ENCODE results near the gene SPATA13. TPM values are rescaled to one million over a fixed set of nuclear protein-coding genes. Genes with fewer than 3 reads are reported as not detected.

The SPATA13 gene
- total and polyA plus RNA-seq, 3 experiments from 2014 or later = 60.7 to 97.8 (median 65.1) TPM

GRCh38 chr13:24290280-24290932 is 129.9 kb downstream of the SPATA13 start:
- no peak overlapping the region for H3K27ac ChIP-seq (ENCODE audit: low read depth, low read length)
- ChIA-PET CTCF (interaction anchor here (0.7 to 1.0 kb wide), 2 partner anchors 13 to 33 kb away, joined by 3 read pairs; no protein-coding TSS in a partner anchor), POLR2A (interaction anchor here (1.2 kb wide), 1 partner anchor 29 kb away, joined by 3 read pairs; no protein-coding TSS in a partner anchor)
- H3K27me3 Mint-ChIP-seq = no peaks in the 10 kb centered on the region
- H3K9me3 ChIP-seq (ENCODE audit: low read length) = no peaks in the 10 kb centered on the region
- H3K4me1 Mint-ChIP-seq = no peaks in the 10 kb centered on the region
- peak overlapping the region in 3 of 8 donors; percentile 31 to 52 (median 39) for H3K27ac Mint-ChIP-seq
- no peak for DNase-seq
- H3K4me1 ChIP-seq (ENCODE audit: insufficient read depth, low read length) = no peaks in the 10 kb centered on the region
- H3K27me3 ChIP-seq (ENCODE audit: insufficient read depth, low read length, poor library complexity, severe bottlenecking) = no peaks in the 10 kb centered on the region
- peaks cover 86% of the 10 kb centered on the region for H3K36me3 ChIP-seq (ENCODE audit: insufficient read depth, low read length)
- peaks cover 17 to 94% (median 25%) of the 10 kb centered on the region in 3 donors for H3K36me3 Mint-ChIP-seq
- H3K9me3 Mint-ChIP-seq = no peaks in the 10 kb centered on the region
- no peak overlapping the region for H3K4me3 ChIP-seq (ENCODE audit: low read length)
- no peak overlapping the region for H3K4me3 Mint-ChIP-seq

DNA sequence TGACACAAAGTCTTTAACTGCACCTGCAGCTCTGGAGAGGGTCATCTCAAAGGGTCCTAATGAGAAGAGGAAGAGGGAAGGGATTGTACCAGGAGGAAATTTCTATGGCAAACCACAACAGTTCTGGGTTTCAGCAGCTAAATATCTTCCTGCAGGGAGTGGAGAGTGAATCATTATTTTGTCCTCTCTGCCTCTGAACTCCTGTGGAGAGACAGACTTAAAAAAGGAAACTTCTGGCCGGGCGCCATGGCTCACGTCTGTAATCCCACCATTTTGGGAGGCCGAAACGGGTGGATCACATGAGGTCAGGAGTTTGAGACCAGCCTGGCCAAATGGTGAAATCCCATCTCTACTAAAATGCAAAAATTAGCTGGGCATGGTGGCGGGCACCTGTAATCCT is 132.0 kb downstream of the SPATA13 start:
- Histone ChIP-seq H3K36me3 (ENCODE audit: insufficient read depth, low read length) (peaks cover 90% of the 10 kb centered on the region), H3K9me3 (ENCODE audit: low read length) (no peaks in the 10 kb centered on the region), H3K27me3 (ENCODE audit: insufficient read depth, low read length, poor library complexity, severe bottlenecking) (no peaks in the 10 kb centered on the region), H3K4me3 (ENCODE audit: low read length) (no peak overlapping the region), H3K4me1 (ENCODE audit: insufficient read depth, low read length) (no peaks in the 10 kb centered on the region), H3K27ac (ENCODE audit: low read depth, low read length) (no peak overlapping the region)
- Mint-ChIP-seq H3K36me3 (peaks cover 21 to 95% (median 35%) of the 10 kb centered on the region in 3 donors), H3K27ac (peak overlapping the region in 3 of 8 donors; percentile 29 to 66 (median 33)), H3K9me3 (no peaks in the 10 kb centered on the region), H3K27me3 (no peaks in the 10 kb centered on the region), H3K4me1 (no peaks in the 10 kb centered on the region), H3K4me3 (no peak overlapping the region)
- CTCF ChIA-PET = interaction anchor here (0.9 to 1.8 kb wide), 3 partner anchors 9 to 27 kb away, joined by 3 to 6 read pairs (median 5); no protein-coding TSS in a partner anchor
- no peak for DNase-seq
- POLR2A ChIA-PET = interaction anchor here (0.7 kb wide), 2 partner anchors 52 to 69 kb away, joined by 3 read pairs; no protein-coding TSS in a partner anchor

DNA sequence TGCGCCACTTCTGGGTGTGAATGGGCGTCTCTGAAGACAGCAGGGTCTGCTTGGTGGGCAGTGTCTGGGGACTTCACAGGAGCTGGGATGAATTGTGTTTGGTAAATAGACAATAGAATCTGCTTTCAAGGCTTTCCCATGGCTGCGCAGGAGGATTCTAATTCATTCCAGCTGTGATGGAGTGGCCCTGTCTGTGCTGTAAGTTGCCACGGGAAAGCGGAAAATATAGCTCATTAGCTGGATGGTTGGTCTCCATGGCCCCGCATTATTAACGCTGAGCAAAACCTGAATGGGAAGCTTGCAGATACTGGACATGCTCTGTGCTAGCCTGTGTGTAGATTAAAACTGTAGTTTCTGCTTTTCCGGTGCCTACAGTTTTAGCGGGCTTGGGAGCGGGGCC is 133.2 kb downstream of the SPATA13 start:
- no peaks in the 10 kb centered on the region for H3K4me1 ChIP-seq (ENCODE audit: insufficient read depth, low read length)
- POLR2A ChIA-PET = interaction anchor here (0.6 to 1.0 kb wide), 3 partner anchors 9 to 32 kb away, joined by 3 to 4 read pairs (median 3); no protein-coding TSS in a partner anchor

DNA sequence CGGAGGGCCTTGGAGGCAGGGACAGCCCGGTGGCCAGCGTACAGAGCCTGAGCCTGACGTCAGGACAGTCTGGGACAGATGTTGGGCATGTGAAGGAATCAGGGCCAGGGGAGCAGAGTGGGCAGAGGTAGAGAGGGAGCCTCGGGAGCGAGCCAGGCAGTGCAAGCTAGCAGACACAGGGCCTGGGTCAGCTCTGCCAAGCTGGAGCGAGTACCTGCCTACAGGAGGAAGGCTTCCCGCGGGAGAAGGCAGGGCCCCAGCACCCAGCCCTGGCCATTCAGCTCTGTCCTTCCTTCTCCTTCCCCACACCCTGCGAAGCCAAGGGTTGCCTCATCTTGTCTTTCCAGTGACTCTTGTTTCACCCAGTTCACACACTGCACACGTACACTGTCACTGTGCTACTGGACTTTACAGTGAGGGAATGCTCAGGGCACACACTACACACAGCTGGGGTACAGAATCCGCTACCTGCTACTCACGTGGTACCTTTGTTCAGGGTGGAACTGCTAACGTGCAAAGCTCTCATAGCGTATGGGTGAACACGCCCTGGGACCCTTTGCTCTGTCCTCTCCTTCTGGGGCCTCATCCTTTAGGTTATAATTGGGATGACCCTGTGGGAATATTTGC is 139.1 kb downstream of the SPATA13 start:
- Mint-ChIP-seq H3K36me3 (peaks cover 16 to 98% (median 53%) of the 10 kb centered on the region in 3 donors), H3K27ac (peak overlapping the region in 3 of 8 donors; percentile 57 to 73 (median 70)), H3K27me3 (no peaks in the 10 kb centered on the region), H3K9me3 (no peaks in the 10 kb centered on the region), H3K4me1 (peaks cover 0 to 3% (median 3%) of the 10 kb centered on the region in 3 donors), H3K4me3 (no peak overlapping the region)
- Histone ChIP-seq H3K4me3 (ENCODE audit: low read length) (no peak overlapping the region), H3K27me3 (ENCODE audit: insufficient read depth, low read length, poor library complexity, severe bottlenecking) (no peaks in the 10 kb centered on the region), H3K36me3 (ENCODE audit: insufficient read depth, low read length) (peaks cover 87% of the 10 kb centered on the region), H3K9me3 (ENCODE audit: low read length) (no peaks in the 10 kb centered on the region), H3K27ac (ENCODE audit: low read depth, low read length) (no peak overlapping the region), H3K4me1 (ENCODE audit: insufficient read depth, low read length) (no peaks in the 10 kb centered on the region)
- no peak for DNase-seq
- ChIA-PET POLR2A (no interaction called here), CTCF (no interaction called here)

More for the DNA sequence above, 133.2 kb downstream of the SPATA13 start:
- Mint-ChIP-seq H3K36me3 (peaks cover 23 to 95% (median 42%) of the 10 kb centered on the region in 3 donors), H3K9me3 (no peaks in the 10 kb centered on the region), H3K27me3 (no peaks in the 10 kb centered on the region), H3K4me1 (peaks cover 0 to 3% (median 0%) of the 10 kb centered on the region in 3 donors), H3K27ac (peak overlapping the region in 2 of 8 donors; percentile 40 to 91), H3K4me3 (no peak overlapping the region)
- Histone ChIP-seq H3K36me3 (ENCODE audit: insufficient read depth, low read length) (peaks cover 90% of the 10 kb centered on the region), H3K9me3 (ENCODE audit: low read length) (no peaks in the 10 kb centered on the region), H3K27me3 (ENCODE audit: insufficient read depth, low read length, poor library complexity, severe bottlenecking) (no peaks in the 10 kb centered on the region), H3K27ac (ENCODE audit: low read depth, low read length) (no peak overlapping the region), H3K4me3 (ENCODE audit: low read length) (no peak overlapping the region)
- no peak for DNase-seq
- CTCF ChIA-PET = interaction anchor here (1.3 to 1.8 kb wide), 2 partner anchors 25 to 28 kb away, joined by 3 to 5 read pairs; no protein-coding TSS in a partner anchor

- no peak overlapping the region for H3K27ac ChIP-seq (ENCODE audit: low read depth, low read length)
- peaks cover 0 to 3% (median 3%) of the 10 kb centered on the region in 3 donors for H3K4me1 Mint-ChIP-seq
- no peaks in the 10 kb centered on the region for H3K4me1 ChIP-seq (ENCODE audit: insufficient read depth, low read length)
- H3K36me3 Mint-ChIP-seq = peaks cover 11 to 98% (median 56%) of the 10 kb centered on the region in 3 donors
- ChIA-PET CTCF (interaction anchor here (0.9 kb wide), 1 partner anchor 37 kb away, joined by 3 read pairs; no protein-coding TSS in a partner anchor), POLR2A (no interaction called here)
- no peak overlapping the region for H3K4me3 Mint-ChIP-seq
- no peaks in the 10 kb centered on the region for H3K9me3 Mint-ChIP-seq
- H3K36me3 ChIP-seq (ENCODE audit: insufficient read depth, low read length) = peaks cover 76% of the 10 kb centered on the region
- H3K27me3 ChIP-seq (ENCODE audit: insufficient read depth, low read length, poor library complexity, severe bottlenecking) = no peaks in the 10 kb centered on the region
- H3K27me3 Mint-ChIP-seq = no peaks in the 10 kb centered on the region
- DNase-seq = no peak
- no peak overlapping the region for H3K4me3 ChIP-seq (ENCODE audit: low read length)
- peak overlapping the region in 3 of 8 donors; percentile 3 to 59 (median 3) for H3K27ac Mint-ChIP-seq
- H3K9me3 ChIP-seq (ENCODE audit: low read length) = no peaks in the 10 kb centered on the region
These were observed 140.9 kb downstream of the SPATA13 start for GRCh38 chr13:24301434-24301833.

DNA sequence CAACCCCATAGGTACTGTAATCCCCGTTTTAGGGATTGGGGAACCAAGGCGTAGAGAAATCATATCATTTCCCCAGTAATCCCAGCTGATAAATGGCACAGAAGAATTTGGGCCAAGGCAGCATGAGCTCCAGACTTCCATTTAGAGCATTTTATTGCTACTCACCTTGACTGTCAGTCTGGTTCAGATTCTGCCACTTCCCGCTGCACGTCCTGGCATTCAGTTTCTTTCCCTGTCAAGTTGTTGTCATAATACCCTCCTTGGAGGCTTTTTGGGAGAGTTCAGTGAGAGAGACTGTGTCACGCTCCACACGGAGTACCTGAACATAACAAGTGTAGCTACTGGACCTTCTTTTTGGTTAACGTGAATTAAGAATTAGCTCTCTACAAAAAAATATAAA is 141.4 kb downstream of the SPATA13 start:
- no peak overlapping the region for H3K4me3 ChIP-seq (ENCODE audit: low read length)
- no peak for DNase-seq
- no peaks in the 10 kb centered on the region for H3K27me3 ChIP-seq (ENCODE audit: insufficient read depth, low read length, poor library complexity, severe bottlenecking)
- ChIA-PET CTCF (interaction anchor here (0.7 to 1.3 kb wide), 3 partner anchors 37 to 381 kb away, joined by 3 to 5 read pairs (median 3); no protein-coding TSS in a partner anchor), POLR2A (no interaction called here)
- no peak overlapping the region for H3K27ac ChIP-seq (ENCODE audit: low read depth, low read length)
- Mint-ChIP-seq H3K4me3 (no peak overlapping the region), H3K9me3 (no peaks in the 10 kb centered on the region), H3K27ac (peak overlapping the region in 1 of 8 donors; percentile 57), H3K4me1 (peaks cover 0 to 3% (median 3%) of the 10 kb centered on the region in 3 donors), H3K36me3 (peaks cover 11 to 93% (median 54%) of the 10 kb centered on the region in 3 donors), H3K27me3 (no peaks in the 10 kb centered on the region)
- no peaks in the 10 kb centered on the region for H3K9me3 ChIP-seq (ENCODE audit: low read length)
- no peaks in the 10 kb centered on the region for H3K4me1 ChIP-seq (ENCODE audit: insufficient read depth, low read length)
- H3K36me3 ChIP-seq (ENCODE audit: insufficient read depth, low read length) = peaks cover 71% of the 10 kb centered on the region

GRCh38 chr13:24304620-24305019 is 144.1 kb downstream of the SPATA13 start:
- CTCF ChIA-PET = no interaction called here

More at GRCh38 chr13:24304620-24305019, 144.1 kb downstream of the SPATA13 start:
- no peak overlapping the region for H3K4me3 Mint-ChIP-seq
- H3K4me1 ChIP-seq (ENCODE audit: insufficient read depth, low read length) = no peaks in the 10 kb centered on the region
- no peak for DNase-seq
- H3K36me3 ChIP-seq (ENCODE audit: insufficient read depth, low read length) = peaks cover 44% of the 10 kb centered on the region
- no peaks in the 10 kb centered on the region for H3K27me3 ChIP-seq (ENCODE audit: insufficient read depth, low read length, poor library complexity, severe bottlenecking)
- H3K27ac Mint-ChIP-seq = peak overlapping the region in 1 of 8 donors; percentile 70
- POLR2A ChIA-PET = no interaction called here
- no peak overlapping the region for H3K4me3 ChIP-seq (ENCODE audit: low read length)
- no peak overlapping the region for H3K27ac ChIP-seq (ENCODE audit: low read depth, low read length)
- H3K4me1 Mint-ChIP-seq = peaks cover 0 to 5% (median 3%) of the 10 kb centered on the region in 3 donors
- H3K27me3 Mint-ChIP-seq = no peaks in the 10 kb centered on the region
- peaks cover 5 to 69% (median 35%) of the 10 kb centered on the region in 3 donors for H3K36me3 Mint-ChIP-seq
- no peaks in the 10 kb centered on the region for H3K9me3 Mint-ChIP-seq
- H3K9me3 ChIP-seq (ENCODE audit: low read length) = no peaks in the 10 kb centered on the region
